Fibroblast of lung (primary cell): ENCODE measurements around the gene NFATC2. TPM values are rescaled to one million over a fixed set of nuclear protein-coding genes. Genes with fewer than 3 reads are reported as not detected.

Experiments used
- DNase-seq, 2 donors: peaks; one replicate each; pipeline versions ENCODE4 v3.0.0 to v3.0.0-alpha.2; 2010; ENCODE audit warnings: low read depth in 2 of 2
- H2AFZ ChIP-seq: 2 replicates; pipeline ENCODE4 v1.5.1; 2012; ENCODE audit warnings: low read length, control low read depth, inconsistent platforms
- H3K27ac ChIP-seq: 2 replicates; pipeline ENCODE4 v1.5.1; 2011; ENCODE audit warnings: low read length, control low read depth; ENCODE audit not compliant: insufficient read depth
- H3K27me3 ChIP-seq: 2 replicates; pipeline ENCODE4 v1.5.1; 2011; ENCODE audit warnings: mild to moderate bottlenecking, low read length; ENCODE audit not compliant: control insufficient read depth, insufficient read depth
- H3K36me3 ChIP-seq: 2 replicates; pipeline ENCODE4 v1.5.1; 2011; ENCODE audit warnings: low read length; ENCODE audit not compliant: control insufficient read depth, insufficient read depth
- H3K4me1 ChIP-seq: 2 replicates; pipeline ENCODE4 v1.5.1; 2011; ENCODE audit warnings: low read length; ENCODE audit not compliant: control insufficient read depth, insufficient read depth; ENCODE audit errors: extremely low read depth
- H3K4me2 ChIP-seq: 2 replicates; pipeline ENCODE4 v1.5.1; 2011; ENCODE audit warnings: low read length, control low read depth; ENCODE audit not compliant: insufficient read depth; ENCODE audit errors: extremely low read depth
- H3K4me3 ChIP-seq, 4 experiments: fragments of 200-600 bp in 1 of 4; sonication (generic) in 1 of 4; replicated peaks in 1 of 4; 2 replicates each; pipeline ENCODE4 v1.5.1; 2011 to 2016; ENCODE audit warnings: low read length in 4 of 4, low read depth in 3 of 4, mild to moderate bottlenecking in 3 of 4, control low read depth in 2 of 4, inconsistent platforms in 1 of 4, mixed read lengths in 1 of 4; ENCODE audit not compliant: insufficient read depth in 1 of 4; ENCODE audit errors: control extremely low read depth in 1 of 4
- H3K79me2 ChIP-seq: 2 replicates; pipeline ENCODE4 v1.5.1; 2012; ENCODE audit warnings: mild to moderate bottlenecking, low read length, inconsistent platforms; ENCODE audit not compliant: control insufficient read depth, insufficient read depth
- H3K9ac ChIP-seq: 2 replicates; pipeline ENCODE4 v1.5.1; 2011; ENCODE audit warnings: mild to moderate bottlenecking, low read length, control low read depth; ENCODE audit not compliant: insufficient read depth
- H3K9me3 ChIP-seq: 2 replicates; pipeline ENCODE4 v1.5.1; 2012; ENCODE audit warnings: low read depth, low read length; ENCODE audit not compliant: control insufficient read depth, insufficient read depth
- H4K20me1 ChIP-seq: 2 replicates; pipeline ENCODE4 v1.5.1; 2011; ENCODE audit warnings: low read length; ENCODE audit not compliant: control insufficient read depth, insufficient read depth; ENCODE audit errors: extremely low read depth
- CTCF ChIP-seq, 2 donors: IDR thresholded peaks in 1 of 2; conservative IDR thresholded peaks in 1 of 2; 1 replicate in 1 of 2; 2 replicates in 1 of 2; pipeline ENCODE4 v1.5.1; 2011 to 2012; ENCODE audit warnings: low read length in 2 of 2, control low read depth in 1 of 2, inconsistent platforms in 1 of 2, low read depth in 1 of 2, mild to moderate bottlenecking in 1 of 2
- EZH2 ChIP-seq: IDR thresholded peaks from 2 replicates; pipeline ENCODE4 v1.5.1; 2012; ENCODE audit warnings: low read length, control low read depth, mild to moderate bottlenecking; ENCODE audit errors: missing control alignments
- polyA plus RNA-seq, 2 donors: library from polyadenylated mRNA; depleted of rRNA in 1 of 2; stranded (reverse) in 1 of 2; unstranded in 1 of 2; fragments of >200 nt; gene quantifications; 2 replicates each; pipeline ENCODE4 v1.2.1, GENCODE V29; 2011 to 2012; ENCODE audit warnings: missing spikeins in 1 of 2
- total RNA-seq: library from RNA; depleted of rRNA; stranded (reverse); fragments of >200 nt; gene quantifications from 2 replicates; pipeline ENCODE4 v1.2.1, GENCODE V29; 2014

The NFATC2 gene
- total and polyA plus RNA-seq, 2 donors (not counting 1 experiment from before 2014, with no cell fraction given) = 0.50 to 1.2 TPM

GRCh38 chr20:51525241-51526105 lies 17.0 kb downstream of the NFATC2 start:
- H3K79me2 ChIP-seq = no peaks in the 10 kb centered on the region
- no peak overlapping the region for H3K4me3 ChIP-seq
- no peaks in the 10 kb centered on the region for H3K9me3 ChIP-seq
- TF ChIP-seq CTCF (conservative IDR thresholded peaks at IDR 0.05 in 1 of 2, IDR thresholded peaks at IDR 0.05 in 1 of 2; ENCODE audit: low read depth in 1 of 2, low read length in 2 of 2) (no peak), EZH2 (no peak)
- H3K4me1 ChIP-seq = peaks cover 12% of the 10 kb centered on the region
- H3K27ac ChIP-seq = peak overlapping the region; percentile 20
- H3K4me2 ChIP-seq = no peak overlapping the region
- no peaks in the 10 kb centered on the region for H3K27me3 ChIP-seq
- no peaks in the 10 kb centered on the region for H3K36me3 ChIP-seq
- no peak overlapping the region for H2AFZ ChIP-seq
- H3K9ac ChIP-seq = peak overlapping the region; percentile 18
- peak in 1 of 2 donors; percentile 28 for DNase-seq
- H4K20me1 ChIP-seq = no peaks in the 10 kb centered on the region

- H2AFZ ChIP-seq = no peak overlapping the region
- no peak overlapping the region for H3K4me2 ChIP-seq
- H3K36me3 ChIP-seq = no peaks in the 10 kb centered on the region
- no peak overlapping the region for H3K4me3 ChIP-seq
- no peaks in the 10 kb centered on the region for H3K9me3 ChIP-seq
- no peaks in the 10 kb centered on the region for H3K79me2 ChIP-seq
- TF ChIP-seq EZH2 = no peak
- no peak for TF ChIP-seq CTCF (conservative IDR thresholded peaks at IDR 0.05 in 1 of 2, IDR thresholded peaks at IDR 0.05 in 1 of 2; ENCODE audit: low read depth in 1 of 2, low read length in 2 of 2)
- no peaks in the 10 kb centered on the region for H3K27me3 ChIP-seq
- no peak overlapping the region for H3K9ac ChIP-seq
- no peaks in the 10 kb centered on the region for H4K20me1 ChIP-seq
- DNase-seq = no peak
- H3K4me1 ChIP-seq = peaks cover 8% of the 10 kb centered on the region
- no peak overlapping the region for H3K27ac ChIP-seq
Observed at GRCh38 chr20:51523276-51524013, 19.1 kb downstream of the NFATC2 start.

- H3K9ac ChIP-seq = no peak overlapping the region
- no peak overlapping the region for H2AFZ ChIP-seq
- H3K36me3 ChIP-seq = no peaks in the 10 kb centered on the region
- no peak for TF ChIP-seq EZH2
- TF ChIP-seq CTCF (conservative IDR thresholded peaks at IDR 0.05 in 1 of 2, IDR thresholded peaks at IDR 0.05 in 1 of 2; ENCODE audit: low read depth in 1 of 2, low read length in 2 of 2) = no peak
- no peaks in the 10 kb centered on the region for H4K20me1 ChIP-seq
- H3K27ac ChIP-seq = no peak overlapping the region
- H3K4me1 ChIP-seq = peaks cover 4% of the 10 kb centered on the region
- no peaks in the 10 kb centered on the region for H3K27me3 ChIP-seq
- H3K4me3 ChIP-seq = no peak overlapping the region
- no peak for DNase-seq
- no peaks in the 10 kb centered on the region for H3K79me2 ChIP-seq
- no peaks in the 10 kb centered on the region for H3K9me3 ChIP-seq
- no peak overlapping the region for H3K4me2 ChIP-seq
Observed at GRCh38 chr20:51522207-51522606, 20.3 kb downstream of the NFATC2 start.
